RKO (cell line): ENCODE data around the gene MTHFD1L.

ENCODE experiments used
- DNase-seq: peaks from one replicate; pipeline ENCODE4 v3.0.0-alpha.2; 2016; ENCODE audit warnings: low spot score

MTHFD1L gene

GRCh38 chr6:150866147-150866990 lies 867 bp downstream of the MTHFD1L start:
- DNase-seq, result peak; percentile 83

GRCh38 chr6:150866991-150867501 lies 1.5 kb downstream of the MTHFD1L start:
- DNase-seq, result no peak

- no peak for DNase-seq
Measured at GRCh38 chr6:150868759-150869158, 3.3 kb downstream of the MTHFD1L start.

- no peak for DNase-seq
Measured at GRCh38 chr6:150874179-150874578, 8.7 kb downstream of the MTHFD1L start.

- no peak for DNase-seq
Measured at GRCh38 chr6:150875841-150876240, 10.3 kb downstream of the MTHFD1L start.

- no peak for DNase-seq
Measured at GRCh38 chr6:150876598-150876997, 11.1 kb downstream of the MTHFD1L start.

- no peak for DNase-seq
Measured at GRCh38 chr6:150877928-150878327, 12.4 kb downstream of the MTHFD1L start.

- no peak for DNase-seq
Measured at GRCh38 chr6:150878347-150879213, 13.1 kb downstream of the MTHFD1L start.

GRCh38 chr6:150880336-150880735 lies 14.8 kb downstream of the MTHFD1L start:
- DNase-seq, result no peak

- no peak for DNase-seq
Measured at GRCh38 chr6:150881911-150882481, 16.5 kb downstream of the MTHFD1L start.

- DNase-seq, result no peak
Measured at GRCh38 chr6:150883521-150883920, 18.0 kb downstream of the MTHFD1L start.

- no peak for DNase-seq
Measured at GRCh38 chr6:150886155-150886554, 20.7 kb downstream of the MTHFD1L start.

- no peak for DNase-seq
Measured at GRCh38 chr6:150887978-150888563, 22.6 kb downstream of the MTHFD1L start.

GRCh38 chr6:150890346-150890745 lies 24.8 kb downstream of the MTHFD1L start:
- no peak for DNase-seq

GRCh38 chr6:150891888-150892485 lies 26.5 kb downstream of the MTHFD1L start:
- peak; percentile 74 for DNase-seq

GRCh38 chr6:150894191-150894744 lies 28.8 kb downstream of the MTHFD1L start:
- DNase-seq, result no peak

- no peak for DNase-seq
Measured at GRCh38 chr6:150894935-150895552, 29.5 kb downstream of the MTHFD1L start.

GRCh38 chr6:150895928-150896632 lies 30.6 kb downstream of the MTHFD1L start:
- DNase-seq, result no peak

- no peak for DNase-seq
Measured at GRCh38 chr6:150897400-150897943, 32.0 kb downstream of the MTHFD1L start.
